ENCODE measurements around the gene MITF.

The MITF gene

DNA sequence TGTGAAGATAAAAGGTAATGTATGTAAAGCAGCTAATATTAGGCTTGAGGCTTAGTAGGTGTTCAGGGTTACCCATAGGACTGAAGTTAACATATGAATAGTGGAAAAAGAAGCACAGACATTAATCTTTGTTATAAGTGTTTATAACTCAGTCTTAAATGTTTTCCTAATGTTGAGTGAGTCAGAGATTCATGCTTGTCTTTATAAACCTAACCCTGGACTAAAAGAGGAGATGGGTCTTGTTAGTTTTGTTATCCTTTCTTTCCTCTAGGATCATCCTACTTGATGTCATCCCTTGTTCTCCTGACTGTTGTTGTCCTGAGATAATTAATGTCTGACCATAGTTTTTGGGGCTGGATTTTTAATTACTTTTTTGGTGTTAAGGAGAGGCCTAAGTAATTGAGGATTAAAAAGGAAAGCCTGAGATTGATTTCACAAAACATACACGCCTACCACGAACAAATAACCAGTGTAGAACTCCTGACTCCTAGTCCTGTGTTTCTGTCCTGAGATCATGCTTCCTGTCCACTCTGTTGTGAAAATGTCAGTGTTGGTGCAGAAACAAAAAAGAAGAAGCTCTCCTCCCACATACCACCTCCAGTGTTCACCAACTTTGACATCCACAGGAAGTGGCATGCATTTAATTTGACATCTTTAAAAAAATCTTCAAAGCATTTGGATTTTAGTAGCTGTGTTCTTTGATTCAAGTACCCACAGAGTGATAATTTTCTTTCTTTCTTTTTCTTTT lies 8.4 kb downstream of the MITF start:
- H3K79me2 ChIP-seq (ENCODE audit: insufficient read depth, low read length): no peaks in the 10 kb centered on the region
- no peak overlapping the region for H3K4me3 ChIP-seq (ENCODE audit: low read depth, low read length, poor library complexity, severe bottlenecking)
- H3K4me2 ChIP-seq (ENCODE audit: low read length): no peak overlapping the region
- no peaks in the 10 kb centered on the region for H3F3A ChIP-seq (ENCODE audit: insufficient read depth, low read length)
- no peaks in the 10 kb centered on the region for H3K27me3 ChIP-seq (ENCODE audit: insufficient read depth, low read length)
- H3K36me3 ChIP-seq (ENCODE audit: insufficient read depth, low read length): no peaks in the 10 kb centered on the region
- H3K9me2 ChIP-seq (ENCODE audit: low read depth, low read length): no peaks in the 10 kb centered on the region
- H2AFZ ChIP-seq (ENCODE audit: low read length): no peak overlapping the region
- H3K9me3 ChIP-seq (ENCODE audit: low read length): no peaks in the 10 kb centered on the region
- no peaks in the 10 kb centered on the region for H3K4me1 ChIP-seq (ENCODE audit: insufficient read depth, low read length, severe bottlenecking)
- TF ChIP-seq EZH2 (IDR thresholded peaks at IDR 0.05; ENCODE audit: borderline replicate concordance, low read length): no peak
- TF ChIP-seq, protein P1, sequence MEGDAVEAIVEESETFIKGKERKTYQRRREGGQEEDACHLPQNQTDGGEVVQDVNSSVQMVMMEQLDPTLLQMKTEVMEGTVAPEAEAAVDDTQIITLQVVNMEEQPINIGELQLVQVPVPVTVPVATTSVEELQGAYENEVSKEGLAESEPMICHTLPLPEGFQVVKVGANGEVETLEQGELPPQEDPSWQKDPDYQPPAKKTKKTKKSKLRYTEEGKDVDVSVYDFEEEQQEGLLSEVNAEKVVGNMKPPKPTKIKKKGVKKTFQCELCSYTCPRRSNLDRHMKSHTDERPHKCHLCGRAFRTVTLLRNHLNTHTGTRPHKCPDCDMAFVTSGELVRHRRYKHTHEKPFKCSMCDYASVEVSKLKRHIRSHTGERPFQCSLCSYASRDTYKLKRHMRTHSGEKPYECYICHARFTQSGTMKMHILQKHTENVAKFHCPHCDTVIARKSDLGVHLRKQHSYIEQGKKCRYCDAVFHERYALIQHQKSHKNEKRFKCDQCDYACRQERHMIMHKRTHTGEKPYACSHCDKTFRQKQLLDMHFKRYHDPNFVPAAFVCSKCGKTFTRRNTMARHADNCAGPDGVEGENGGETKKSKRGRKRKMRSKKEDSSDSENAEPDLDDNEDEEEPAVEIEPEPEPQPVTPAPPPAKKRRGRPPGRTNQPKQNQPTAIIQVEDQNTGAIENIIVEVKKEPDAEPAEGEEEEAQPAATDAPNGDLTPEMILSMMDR (IDR thresholded peaks at IDR 0.05; ENCODE audit: low read length): no peak
- no peak overlapping the region for H3K9ac ChIP-seq (ENCODE audit: low read length)
- H3K27ac ChIP-seq (ENCODE audit: low read depth, low read length, poor library complexity, severe bottlenecking): no peak overlapping the region
- H4K20me1 ChIP-seq (ENCODE audit: insufficient read depth, low read length): no peaks in the 10 kb centered on the region

DNA sequence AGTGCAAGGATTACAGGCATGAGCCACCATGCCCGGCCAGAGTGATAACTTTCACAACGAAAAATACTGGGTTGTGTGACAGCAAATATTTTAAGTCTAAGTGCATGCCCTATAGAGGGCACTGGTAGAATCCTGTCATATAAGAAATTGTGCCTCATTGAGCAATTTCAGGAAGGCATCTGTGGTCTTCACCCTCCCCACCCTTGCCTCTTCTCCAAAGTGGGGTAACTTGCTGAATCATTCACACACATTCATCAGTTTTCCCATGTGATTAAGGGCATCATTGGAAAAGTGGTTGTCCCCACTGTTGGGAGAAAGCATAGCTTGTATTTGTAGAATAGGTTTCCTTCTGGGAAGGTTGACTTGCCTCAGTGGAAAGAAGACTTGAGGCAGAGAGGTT lies 9.2 kb downstream of the MITF start:
- Histone ChIP-seq H3K9ac (ENCODE audit: low read length) (no peak overlapping the region), H3K4me2 (ENCODE audit: low read length) (no peak overlapping the region), H3K27me3 (ENCODE audit: insufficient read depth, low read length) (no peaks in the 10 kb centered on the region), H4K20me1 (ENCODE audit: insufficient read depth, low read length) (no peaks in the 10 kb centered on the region), H3K36me3 (ENCODE audit: insufficient read depth, low read length) (no peaks in the 10 kb centered on the region), H2AFZ (ENCODE audit: low read length) (no peak overlapping the region), H3K9me2 (ENCODE audit: low read depth, low read length) (no peaks in the 10 kb centered on the region), H3K4me3 (ENCODE audit: low read depth, low read length, poor library complexity, severe bottlenecking) (no peak overlapping the region), H3F3A (ENCODE audit: insufficient read depth, low read length) (no peaks in the 10 kb centered on the region), H3K9me3 (ENCODE audit: low read length) (no peaks in the 10 kb centered on the region), H3K4me1 (ENCODE audit: insufficient read depth, low read length, severe bottlenecking) (no peaks in the 10 kb centered on the region), H3K79me2 (ENCODE audit: insufficient read depth, low read length) (no peaks in the 10 kb centered on the region), H3K27ac (ENCODE audit: low read depth, low read length, poor library complexity, severe bottlenecking) (no peak overlapping the region)
- TF ChIP-seq, protein P1 (IDR thresholded peaks at IDR 0.05; ENCODE audit: low read length): no peak
- TF ChIP-seq EZH2 (IDR thresholded peaks at IDR 0.05; ENCODE audit: borderline replicate concordance, low read length): no peak

- Histone ChIP-seq H3K27me3 (ENCODE audit: insufficient read depth, low read length) (no peaks in the 10 kb centered on the region), H3K36me3 (ENCODE audit: insufficient read depth, low read length) (no peaks in the 10 kb centered on the region), H3K9me3 (ENCODE audit: low read length) (no peaks in the 10 kb centered on the region), H3K27ac (ENCODE audit: low read depth, low read length, poor library complexity, severe bottlenecking) (no peak overlapping the region), H3K4me2 (ENCODE audit: low read length) (no peak overlapping the region), H3K4me3 (ENCODE audit: low read depth, low read length, poor library complexity, severe bottlenecking) (no peak overlapping the region), H3K79me2 (ENCODE audit: insufficient read depth, low read length) (no peaks in the 10 kb centered on the region), H2AFZ (ENCODE audit: low read length) (no peak overlapping the region), H3K9me2 (ENCODE audit: low read depth, low read length) (no peaks in the 10 kb centered on the region), H4K20me1 (ENCODE audit: insufficient read depth, low read length) (no peaks in the 10 kb centered on the region), H3K4me1 (ENCODE audit: insufficient read depth, low read length, severe bottlenecking) (no peaks in the 10 kb centered on the region), H3K9ac (ENCODE audit: low read length) (no peak overlapping the region), H3F3A (ENCODE audit: insufficient read depth, low read length) (no peaks in the 10 kb centered on the region)
- no peak for TF ChIP-seq EZH2 (IDR thresholded peaks at IDR 0.05; ENCODE audit: borderline replicate concordance, low read length)
- TF ChIP-seq, protein P1 (IDR thresholded peaks at IDR 0.05; ENCODE audit: low read length): no peak
Measured at GRCh38 chr3:69749461-69749860, 10.2 kb downstream of the MITF start.

Data from OCI-LY1 (cell line).